ENCODE data around the gene KIF5B.
"Not testable (repeated sequence)": the region's sequence is repeated elsewhere in the genome, so short reads cannot be mapped to it uniquely, and the experiment has no call there.

The KIF5B gene

GRCh38 chr10:32060347-32060746 is 4.1 kb upstream of the KIF5B start:
- DNase-seq (ENCODE audit: low read depth in 1 of 2, low spot score in 1 of 2) = no peak

GRCh38 chr10:32059472-32059871 is 3.2 kb upstream of the KIF5B start:
- no peak for DNase-seq (ENCODE audit: low read depth in 1 of 2, low spot score in 1 of 2)

GRCh38 chr10:32057036-32057372 is 779 bp upstream of the KIF5B start:
- DNase-seq (ENCODE audit: low read depth in 1 of 2, low spot score in 1 of 2) = no peak

GRCh38 chr10:32055478-32056135 is 618 bp downstream of the KIF5B start:
- DNase-seq (ENCODE audit: low read depth in 1 of 2, low spot score in 1 of 2) = peak; percentile 42 to 46

- DNase-seq (ENCODE audit: low read depth in 1 of 2, low spot score in 1 of 2) = no peak
These were observed 2.1 kb downstream of the KIF5B start for GRCh38 chr10:32054094-32054493.

- DNase-seq (ENCODE audit: low read depth in 1 of 2, low spot score in 1 of 2) = not testable (repeated sequence)
These were observed 2.8 kb downstream of the KIF5B start for GRCh38 chr10:32053392-32053791.

- DNase-seq (ENCODE audit: low read depth in 1 of 2, low spot score in 1 of 2) = no peak
These were observed 4.3 kb downstream of the KIF5B start for GRCh38 chr10:32051926-32052325.

- no peak for DNase-seq (ENCODE audit: low read depth in 1 of 2, low spot score in 1 of 2)
These were observed 6.0 kb downstream of the KIF5B start for GRCh38 chr10:32050177-32050576.

- no peak for DNase-seq (ENCODE audit: low read depth in 1 of 2, low spot score in 1 of 2)
These were observed 7.1 kb downstream of the KIF5B start for GRCh38 chr10:32049113-32049512.

- no peak for DNase-seq (ENCODE audit: low read depth in 1 of 2, low spot score in 1 of 2)
These were observed 7.9 kb downstream of the KIF5B start for GRCh38 chr10:32048282-32048681.

- no peak for DNase-seq (ENCODE audit: low read depth in 1 of 2, low spot score in 1 of 2)
These were observed 8.3 kb downstream of the KIF5B start for GRCh38 chr10:32047881-32048280.

GRCh38 chr10:32046151-32046550 is 10.1 kb downstream of the KIF5B start:
- no peak for DNase-seq (ENCODE audit: low read depth in 1 of 2, low spot score in 1 of 2)

- DNase-seq (ENCODE audit: low read depth in 1 of 2, low spot score in 1 of 2) = not testable (repeated sequence)
These were observed 13.5 kb downstream of the KIF5B start for GRCh38 chr10:32042730-32043129.

- no peak for DNase-seq (ENCODE audit: low read depth in 1 of 2, low spot score in 1 of 2)
These were observed 14.8 kb downstream of the KIF5B start for GRCh38 chr10:32041290-32042028.

- DNase-seq (ENCODE audit: low read depth in 1 of 2, low spot score in 1 of 2) = no peak
These were observed 16.5 kb downstream of the KIF5B start for GRCh38 chr10:32039734-32040133.

- no peak for DNase-seq (ENCODE audit: low read depth in 1 of 2, low spot score in 1 of 2)
These were observed 17.4 kb downstream of the KIF5B start for GRCh38 chr10:32038777-32039176.

- no peak for DNase-seq (ENCODE audit: low read depth in 1 of 2, low spot score in 1 of 2)
These were observed 19.3 kb downstream of the KIF5B start for GRCh38 chr10:32036922-32037321.

- DNase-seq (ENCODE audit: low read depth in 1 of 2, low spot score in 1 of 2) = no peak
These were observed 21.2 kb downstream of the KIF5B start for GRCh38 chr10:32035038-32035437.

- no peak for DNase-seq (ENCODE audit: low read depth in 1 of 2, low spot score in 1 of 2)
These were observed 23.1 kb downstream of the KIF5B start for GRCh38 chr10:32033171-32033570.

- no peak for DNase-seq (ENCODE audit: low read depth in 1 of 2, low spot score in 1 of 2)
These were observed 24.3 kb downstream of the KIF5B start for GRCh38 chr10:32031920-32032319.

GRCh38 chr10:32031424-32031823 is 24.8 kb downstream of the KIF5B start:
- no peak for DNase-seq (ENCODE audit: low read depth in 1 of 2, low spot score in 1 of 2)

- DNase-seq (ENCODE audit: low read depth in 1 of 2, low spot score in 1 of 2) = no peak
These were observed 27.5 kb downstream of the KIF5B start for GRCh38 chr10:32028710-32029109.

- DNase-seq (ENCODE audit: low read depth in 1 of 2, low spot score in 1 of 2) = no peak
These were observed 33.0 kb downstream of the KIF5B start for GRCh38 chr10:32023264-32023663.
